Epithelial cell of esophagus (primary cell): ENCODE data around the gene MPDU1.

Experiments used
- DNase-seq: peaks from one replicate; pipeline ENCODE4 v3.0.0; 2010; ENCODE audit warnings: low read depth
- H3K4me3 ChIP-seq: 2 replicates; pipeline ENCODE4 v1.5.1; 2011; ENCODE audit warnings: mild to moderate bottlenecking, low read length, control low read depth
- CTCF ChIP-seq: IDR thresholded peaks from 2 replicates; pipeline ENCODE4 v1.5.1; 2011; ENCODE audit warnings: low read depth, mild to moderate bottlenecking, low read length, control low read depth, inconsistent platforms; ENCODE audit not compliant: insufficient read depth; ENCODE audit errors: missing control alignments

MPDU1 gene

GRCh38 chr17:7633093-7633492 is 49.4 kb downstream of the MPDU1 start:
- no peak for DNase-seq
- no peak for TF ChIP-seq CTCF
- H3K4me3 ChIP-seq = no peak overlapping the region

- peak; percentile 38 for TF ChIP-seq CTCF
- no peak overlapping the region for H3K4me3 ChIP-seq
- peak; percentile 23 for DNase-seq
These were observed 50.7 kb downstream of the MPDU1 start for GRCh38 chr17:7634384-7634783.

- DNase-seq = no peak
- no peak for TF ChIP-seq CTCF
- no peak overlapping the region for H3K4me3 ChIP-seq
These were observed 52.5 kb downstream of the MPDU1 start for GRCh38 chr17:7636163-7636562.
